ENCODE data around the gene CARD10. TPM values are rescaled to one million over a fixed set of nuclear protein-coding genes. Genes with fewer than 3 reads are reported as not detected.

CARD10 gene
- polyA plus RNA-seq, 3 donors: 0.03 TPM; not detected in 2

DNA sequence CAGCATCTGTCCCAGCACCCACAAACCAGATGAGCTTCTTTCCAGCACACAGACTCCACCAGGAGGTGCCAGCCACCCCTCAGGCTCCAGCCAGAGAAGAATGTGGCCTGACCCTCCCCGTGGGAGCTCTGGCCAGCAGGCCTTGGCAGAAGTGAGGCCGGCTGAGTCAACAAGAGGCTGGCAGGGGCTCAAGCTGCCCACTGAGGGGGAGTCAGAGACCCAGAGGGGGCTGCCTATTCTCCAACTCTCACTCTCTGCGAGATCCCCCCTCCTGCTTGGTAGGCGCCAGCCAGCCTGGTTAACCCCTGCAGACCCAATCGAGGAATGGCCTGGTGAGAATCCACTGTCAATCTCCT, 30.5 kb upstream of the CARD10 start:
- 65% methylated on average over 4 of the region's 5 CpGs for WGBS (ENCODE audit: insufficient coverage)

DNA sequence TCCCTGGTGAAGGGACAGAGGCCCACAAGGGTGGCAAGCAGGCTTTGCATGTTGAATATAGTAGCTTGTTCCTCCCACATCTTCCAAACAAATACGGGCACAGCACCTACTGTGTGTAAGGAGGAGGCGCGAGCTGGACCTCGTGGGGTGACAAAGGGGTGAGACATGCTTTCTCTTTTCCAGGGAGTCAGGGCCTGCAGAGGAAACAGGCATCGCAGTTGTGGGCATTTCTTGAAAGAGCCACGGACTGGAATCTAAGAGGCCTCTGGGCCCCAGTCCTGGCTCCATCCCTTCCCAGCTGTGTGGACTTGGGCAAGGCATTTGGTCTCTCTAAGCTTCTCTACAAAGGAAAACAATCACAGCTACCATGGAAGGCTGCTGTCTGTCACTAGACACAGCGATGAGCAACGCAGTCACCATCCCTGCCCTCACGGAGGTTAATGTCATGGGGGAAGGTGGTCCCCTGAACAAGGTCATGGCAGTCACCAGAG, 28.1 kb upstream of the CARD10 start:
- Mint-ChIP-seq H3K36me3 (no peaks in the 10 kb centered on the region), H3K27me3 (ENCODE audit: low read depth in 3 of 3) (peaks cover 2 to 15% (median 13%) of the 10 kb centered on the region in 3 donors), H3K9me3 (no peaks in the 10 kb centered on the region), H3K4me3 (no peak overlapping the region), H3K27ac (peak overlapping the region in 1 of 7 donors; percentile 63), H3K4me1 (peaks cover 17% of the 10 kb centered on the region)
- TF ChIP-seq, protein P1, sequence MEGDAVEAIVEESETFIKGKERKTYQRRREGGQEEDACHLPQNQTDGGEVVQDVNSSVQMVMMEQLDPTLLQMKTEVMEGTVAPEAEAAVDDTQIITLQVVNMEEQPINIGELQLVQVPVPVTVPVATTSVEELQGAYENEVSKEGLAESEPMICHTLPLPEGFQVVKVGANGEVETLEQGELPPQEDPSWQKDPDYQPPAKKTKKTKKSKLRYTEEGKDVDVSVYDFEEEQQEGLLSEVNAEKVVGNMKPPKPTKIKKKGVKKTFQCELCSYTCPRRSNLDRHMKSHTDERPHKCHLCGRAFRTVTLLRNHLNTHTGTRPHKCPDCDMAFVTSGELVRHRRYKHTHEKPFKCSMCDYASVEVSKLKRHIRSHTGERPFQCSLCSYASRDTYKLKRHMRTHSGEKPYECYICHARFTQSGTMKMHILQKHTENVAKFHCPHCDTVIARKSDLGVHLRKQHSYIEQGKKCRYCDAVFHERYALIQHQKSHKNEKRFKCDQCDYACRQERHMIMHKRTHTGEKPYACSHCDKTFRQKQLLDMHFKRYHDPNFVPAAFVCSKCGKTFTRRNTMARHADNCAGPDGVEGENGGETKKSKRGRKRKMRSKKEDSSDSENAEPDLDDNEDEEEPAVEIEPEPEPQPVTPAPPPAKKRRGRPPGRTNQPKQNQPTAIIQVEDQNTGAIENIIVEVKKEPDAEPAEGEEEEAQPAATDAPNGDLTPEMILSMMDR (IDR thresholded peaks at IDR 0.05): no peak
- Histone ChIP-seq H3K27ac (ENCODE audit: low read depth in 1 of 2, low read length in 2 of 2) (no peak overlapping the region), H3K4me1 (ENCODE audit: control insufficient read depth in 1 of 2, insufficient read depth in 2 of 2, low read length in 2 of 2) (peaks cover 21 to 26% of the 10 kb centered on the region in 2 donors), H4K20me1 (ENCODE audit: insufficient read depth, low read length) (no peaks in the 10 kb centered on the region), H3K9ac (ENCODE audit: insufficient read depth, low read length, poor library complexity, severe bottlenecking) (no peak overlapping the region), H3K4me2 (replicated peaks; ENCODE audit: extremely low read depth, low read length, poor library complexity, severe bottlenecking) (no peak overlapping the region), H2AFZ (ENCODE audit: insufficient read depth, low read depth, low read length, poor library complexity, severe bottlenecking) (no peak overlapping the region), H3K4me3 (replicated peaks in 1 of 3; ENCODE audit: low read depth in 2 of 3, low read length in 3 of 3) (no peak overlapping the region), H3K9me3 (replicated peaks in 1 of 2; ENCODE audit: control insufficient read depth in 1 of 2, insufficient read depth in 1 of 2, low read length in 2 of 2) (no peaks in the 10 kb centered on the region), H3K27me3 (ENCODE audit: control insufficient read depth in 2 of 2, insufficient read depth in 2 of 2, low read length in 2 of 2) (no peaks in the 10 kb centered on the region), H3K36me3 (replicated peaks in 1 of 2; ENCODE audit: control insufficient read depth in 1 of 2, insufficient read depth in 2 of 2, low read length in 2 of 2) (no peaks in the 10 kb centered on the region), H3K79me2 (ENCODE audit: insufficient read depth, low read length) (no peaks in the 10 kb centered on the region)
- WGBS (ENCODE audit: insufficient coverage): 91% methylated on average over 8 of the region's 9 CpGs
- DNase-seq: no peak
- intact Hi-C loops (cut with micrococcal nuclease): no loop called here

More for the DNA sequence above, 30.5 kb upstream of the CARD10 start:
- H3K36me3 ChIP-seq (replicated peaks in 1 of 2; ENCODE audit: control insufficient read depth in 1 of 2, insufficient read depth in 2 of 2, low read length in 2 of 2): no peaks in the 10 kb centered on the region
- DNase-seq: no peak
- H3K9ac ChIP-seq (ENCODE audit: insufficient read depth, low read length, poor library complexity, severe bottlenecking): no peak overlapping the region
- Mint-ChIP-seq H3K9me3 (no peaks in the 10 kb centered on the region), H3K27me3 (ENCODE audit: low read depth in 3 of 3) (peaks cover 5 to 24% (median 15%) of the 10 kb centered on the region in 3 donors), H3K27ac (no peak overlapping the region), H3K4me3 (no peak overlapping the region), H3K4me1 (peaks cover 13% of the 10 kb centered on the region), H3K36me3 (no peaks in the 10 kb centered on the region)
- H3K79me2 ChIP-seq (ENCODE audit: insufficient read depth, low read length): no peaks in the 10 kb centered on the region
- H3K4me3 ChIP-seq (replicated peaks in 1 of 3; ENCODE audit: low read depth in 2 of 3, low read length in 3 of 3): no peak overlapping the region
- no peak overlapping the region for H3K4me2 ChIP-seq (replicated peaks; ENCODE audit: extremely low read depth, low read length, poor library complexity, severe bottlenecking)
- H3K27ac ChIP-seq (ENCODE audit: low read depth in 1 of 2, low read length in 2 of 2): no peak overlapping the region
- H3K4me1 ChIP-seq (ENCODE audit: control insufficient read depth in 1 of 2, insufficient read depth in 2 of 2, low read length in 2 of 2): peaks cover 16 to 17% of the 10 kb centered on the region in 2 donors
- TF ChIP-seq, protein P1 (IDR thresholded peaks at IDR 0.05): no peak
- no peaks in the 10 kb centered on the region for H3K27me3 ChIP-seq (ENCODE audit: control insufficient read depth in 2 of 2, insufficient read depth in 2 of 2, low read length in 2 of 2)
- intact Hi-C loops (cut with micrococcal nuclease): no loop called here
- H3K9me3 ChIP-seq (replicated peaks in 1 of 2; ENCODE audit: control insufficient read depth in 1 of 2, insufficient read depth in 1 of 2, low read length in 2 of 2): no peaks in the 10 kb centered on the region
- no peaks in the 10 kb centered on the region for H4K20me1 ChIP-seq (ENCODE audit: insufficient read depth, low read length)
- no peak overlapping the region for H2AFZ ChIP-seq (ENCODE audit: insufficient read depth, low read depth, low read length, poor library complexity, severe bottlenecking)
